Fibroblast of pulmonary artery (primary cell): ENCODE measurements around the gene CRYZL1.
"Not testable (repeated sequence)": the region's sequence is repeated elsewhere in the genome, so short reads cannot be mapped to it uniquely, and the experiment has no call there.

Experiments used
- DNase-seq: peaks from one replicate; pipeline ENCODE4 v3.0.0-alpha.2; 2010; ENCODE audit warnings: low read depth
- H3K4me3 ChIP-seq: replicated peaks from 2 replicates; pipeline ENCODE4 v1.5.1; 2011; ENCODE audit warnings: low read depth, mild to moderate bottlenecking, control low read depth, low read length, moderate library complexity
- TF ChIP-seq, protein P1 (sequence below): IDR thresholded peaks from 2 replicates; pipeline ENCODE4 v1.5.1; 2011; ENCODE audit warnings: mild to moderate bottlenecking, control low read depth, low read length, inconsistent platforms; ENCODE audit errors: missing control alignments

CRYZL1 gene

GRCh38 chr21:33640697-33641351, 717 bp downstream of the CRYZL1 start:
- H3K4me3 ChIP-seq: peak overlapping the region; percentile 80
- TF ChIP-seq, protein P1, sequence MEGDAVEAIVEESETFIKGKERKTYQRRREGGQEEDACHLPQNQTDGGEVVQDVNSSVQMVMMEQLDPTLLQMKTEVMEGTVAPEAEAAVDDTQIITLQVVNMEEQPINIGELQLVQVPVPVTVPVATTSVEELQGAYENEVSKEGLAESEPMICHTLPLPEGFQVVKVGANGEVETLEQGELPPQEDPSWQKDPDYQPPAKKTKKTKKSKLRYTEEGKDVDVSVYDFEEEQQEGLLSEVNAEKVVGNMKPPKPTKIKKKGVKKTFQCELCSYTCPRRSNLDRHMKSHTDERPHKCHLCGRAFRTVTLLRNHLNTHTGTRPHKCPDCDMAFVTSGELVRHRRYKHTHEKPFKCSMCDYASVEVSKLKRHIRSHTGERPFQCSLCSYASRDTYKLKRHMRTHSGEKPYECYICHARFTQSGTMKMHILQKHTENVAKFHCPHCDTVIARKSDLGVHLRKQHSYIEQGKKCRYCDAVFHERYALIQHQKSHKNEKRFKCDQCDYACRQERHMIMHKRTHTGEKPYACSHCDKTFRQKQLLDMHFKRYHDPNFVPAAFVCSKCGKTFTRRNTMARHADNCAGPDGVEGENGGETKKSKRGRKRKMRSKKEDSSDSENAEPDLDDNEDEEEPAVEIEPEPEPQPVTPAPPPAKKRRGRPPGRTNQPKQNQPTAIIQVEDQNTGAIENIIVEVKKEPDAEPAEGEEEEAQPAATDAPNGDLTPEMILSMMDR: no peak
- peak; percentile 31 for DNase-seq

DNA sequence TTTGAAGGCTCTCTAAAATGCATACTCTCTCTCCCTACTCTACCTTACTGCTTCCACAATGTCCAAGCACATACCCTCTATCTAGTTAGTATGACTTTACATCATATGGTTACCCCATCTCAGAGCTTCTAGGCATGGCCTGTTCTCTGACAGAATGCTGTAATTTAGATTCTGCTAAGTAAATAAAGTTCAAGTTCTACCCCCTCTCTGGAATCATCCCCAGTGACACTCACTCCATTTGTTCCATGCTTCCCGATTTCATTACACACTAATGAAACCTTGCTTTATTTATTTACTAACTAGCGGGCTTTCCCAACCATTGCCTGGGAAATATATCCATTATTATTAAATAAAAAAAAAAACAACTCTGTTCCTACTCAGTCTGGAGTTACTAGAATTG, 7.3 kb downstream of the CRYZL1 start:
- no peak for DNase-seq
- H3K4me3 ChIP-seq: no peak overlapping the region
- TF ChIP-seq, protein P1: no peak

GRCh38 chr21:33626151-33626550, 15.4 kb downstream of the CRYZL1 start:
- not testable (repeated sequence) for H3K4me3 ChIP-seq

DNA sequence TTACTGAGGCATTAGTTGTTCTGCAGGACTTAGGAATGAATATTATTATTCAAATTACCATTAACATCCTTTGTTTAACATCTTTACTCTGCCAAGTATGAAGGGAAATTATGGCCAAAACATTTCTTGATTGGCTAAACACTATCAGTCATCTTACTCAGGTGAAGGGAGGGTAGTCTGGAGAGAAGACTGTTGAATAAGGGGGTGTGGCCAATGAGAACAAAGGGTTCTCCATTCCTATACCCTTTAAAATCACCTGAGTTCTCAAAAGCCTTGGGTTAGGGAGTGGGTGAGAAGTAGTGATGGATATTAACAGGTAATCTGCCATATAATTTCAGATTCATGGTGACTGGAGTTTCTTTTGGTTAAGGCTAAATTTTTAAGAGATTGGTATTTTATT, 19.3 kb downstream of the CRYZL1 start:
- H3K4me3 ChIP-seq: no peak overlapping the region
- TF ChIP-seq, protein P1: no peak

More at GRCh38 chr21:33626151-33626550, 15.4 kb downstream of the CRYZL1 start:
- DNase-seq: not testable (repeated sequence)

GRCh38 chr21:33619726-33620125, 21.8 kb downstream of the CRYZL1 start:
- no peak for DNase-seq
- no peak overlapping the region for H3K4me3 ChIP-seq
- TF ChIP-seq, protein P1: no peak

More for the DNA sequence above, 19.3 kb downstream of the CRYZL1 start:
- no peak for DNase-seq

DNA sequence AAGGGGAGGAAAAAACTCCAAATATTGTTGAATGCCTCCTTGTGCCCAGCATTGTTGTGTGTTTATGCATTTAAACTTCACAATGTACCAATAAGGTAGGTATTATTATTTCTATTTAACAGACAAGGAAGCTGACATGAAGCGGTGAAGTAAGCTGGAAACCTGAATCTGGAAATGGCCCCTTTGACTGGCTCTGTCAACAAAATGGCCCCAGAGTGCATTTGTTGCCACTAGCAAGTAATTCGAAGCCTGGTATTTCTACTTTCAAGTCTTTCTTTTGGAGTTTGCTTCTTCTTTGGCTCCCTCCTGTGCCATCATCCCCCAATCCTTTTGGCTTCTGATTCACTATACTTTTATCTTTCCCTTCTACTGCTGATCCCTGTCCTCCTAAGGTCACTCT, 23.1 kb downstream of the CRYZL1 start:
- TF ChIP-seq, protein P1: no peak
- DNase-seq: no peak
- H3K4me3 ChIP-seq: no peak overlapping the region

GRCh38 chr21:33617565-33617964, 24.0 kb downstream of the CRYZL1 start:
- H3K4me3 ChIP-seq, DNase-seq: not testable (repeated sequence)

GRCh38 chr21:33611006-33611744, 30.4 kb downstream of the CRYZL1 start:
- TF ChIP-seq, protein P1: no peak
- no peak overlapping the region for H3K4me3 ChIP-seq
- DNase-seq: no peak
